NCI-H2196 (cell line): ENCODE data around the gene TMC7.

Experiments
- DNase-seq: peaks from one replicate; lab custom pipeline; 2025; ENCODE audit not compliant: unreplicated experiment; lab: John Stamatoyannopoulos, UW

The TMC7 gene

GRCh38 chr16:19021747-19022146, 38.0 kb downstream of the TMC7 start:
- DNase-seq, result no peak

GRCh38 chr16:19027416-19027815, 43.7 kb downstream of the TMC7 start:
- DNase-seq, result no peak

GRCh38 chr16:19029980-19030379, 46.2 kb downstream of the TMC7 start:
- DNase-seq, result no peak

- DNase-seq, result no peak
These were observed 48.0 kb downstream of the TMC7 start for GRCh38 chr16:19031738-19032137.

- DNase-seq, result no peak
These were observed 50.0 kb downstream of the TMC7 start for GRCh38 chr16:19033761-19034160.

GRCh38 chr16:19040400-19040799, 56.7 kb downstream of the TMC7 start:
- no peak for DNase-seq

GRCh38 chr16:19044769-19045168, 61.0 kb downstream of the TMC7 start:
- no peak for DNase-seq

GRCh38 chr16:19046062-19046461, 62.3 kb downstream of the TMC7 start:
- no peak for DNase-seq

GRCh38 chr16:19062706-19063105, 79.0 kb downstream of the TMC7 start:
- no peak for DNase-seq

GRCh38 chr16:19066988-19067348, 83.2 kb downstream of the TMC7 start:
- DNase-seq, result no peak

GRCh38 chr16:19067349-19068236, 83.9 kb downstream of the TMC7 start, which contains the start of gene COQ7:
TSS of gene COQ7 (plus strand) at chr16:19067614. CDS start at chr16:19067665, 51 bp downstream.
- peak; percentile 99 for DNase-seq

- DNase-seq, result no peak
These were observed 84.6 kb downstream of the TMC7 start for GRCh38 chr16:19068237-19068815.

GRCh38 chr16:19071811-19072777, 88.4 kb downstream of the TMC7 start:
- peak; percentile 39 for DNase-seq

- no peak for DNase-seq
These were observed 89.6 kb downstream of the TMC7 start for GRCh38 chr16:19073344-19073743.

- no peak for DNase-seq
These were observed 90.1 kb downstream of the TMC7 start for GRCh38 chr16:19073863-19074262.

- DNase-seq, result no peak
These were observed 91.8 kb downstream of the TMC7 start for GRCh38 chr16:19075511-19075910.

GRCh38 chr16:19077879-19078278, 94.1 kb downstream of the TMC7 start:
- no peak for DNase-seq

- DNase-seq, result no peak
These were observed 99.9 kb downstream of the TMC7 start for GRCh38 chr16:19083670-19084069.

- no peak for DNase-seq
These were observed 100.4 kb downstream of the TMC7 start for GRCh38 chr16:19084139-19084538.

GRCh38 chr16:19084879-19085278, 101.1 kb downstream of the TMC7 start:
- DNase-seq, result no peak

- DNase-seq, result peak; percentile 52
These were observed 102.0 kb downstream of the TMC7 start for GRCh38 chr16:19085679-19086200.
